C4-2B (cell line): ENCODE data around the gene SYCE3.

Experiments used
- ZFX ChIP-seq: fragments of 450-650 bp; IDR thresholded peaks from 2 replicates; pipeline ENCODE4 v1.6.1; 2017
- TF ChIP-seq, protein P1 (sequence below): fragments of 450-650 bp; conservative IDR thresholded peaks from 2 replicates; pipeline ENCODE4 v1.5.1; 2017; ENCODE audit warnings: mild to moderate bottlenecking

- TF ChIP-seq ZFX: no peak
- TF ChIP-seq, protein P1, sequence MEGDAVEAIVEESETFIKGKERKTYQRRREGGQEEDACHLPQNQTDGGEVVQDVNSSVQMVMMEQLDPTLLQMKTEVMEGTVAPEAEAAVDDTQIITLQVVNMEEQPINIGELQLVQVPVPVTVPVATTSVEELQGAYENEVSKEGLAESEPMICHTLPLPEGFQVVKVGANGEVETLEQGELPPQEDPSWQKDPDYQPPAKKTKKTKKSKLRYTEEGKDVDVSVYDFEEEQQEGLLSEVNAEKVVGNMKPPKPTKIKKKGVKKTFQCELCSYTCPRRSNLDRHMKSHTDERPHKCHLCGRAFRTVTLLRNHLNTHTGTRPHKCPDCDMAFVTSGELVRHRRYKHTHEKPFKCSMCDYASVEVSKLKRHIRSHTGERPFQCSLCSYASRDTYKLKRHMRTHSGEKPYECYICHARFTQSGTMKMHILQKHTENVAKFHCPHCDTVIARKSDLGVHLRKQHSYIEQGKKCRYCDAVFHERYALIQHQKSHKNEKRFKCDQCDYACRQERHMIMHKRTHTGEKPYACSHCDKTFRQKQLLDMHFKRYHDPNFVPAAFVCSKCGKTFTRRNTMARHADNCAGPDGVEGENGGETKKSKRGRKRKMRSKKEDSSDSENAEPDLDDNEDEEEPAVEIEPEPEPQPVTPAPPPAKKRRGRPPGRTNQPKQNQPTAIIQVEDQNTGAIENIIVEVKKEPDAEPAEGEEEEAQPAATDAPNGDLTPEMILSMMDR: no peak
Observed at GRCh38 chr22:50502628-50503474, 59.9 kb downstream of the SYCE3 start.
